MM.1S (cell line): ENCODE data around the gene WHRN.

Experiments
- CTCF ChIP-seq: fragments of 300-600 bp; sonication (generic); IDR thresholded peaks from 2 replicates; pipeline ENCODE4 v1.5.1; 2016; ENCODE audit warnings: antibody characterized with exemption, low read length, mixed read lengths
- EZH2 ChIP-seq: fragments of 300-600 bp; sonication (generic); optimal IDR thresholded peaks from 2 replicates; pipeline ENCODE3; 2017; ENCODE audit warnings: low read depth, mild to moderate bottlenecking, antibody characterized with exemption, low read length, mixed read lengths

GRCh38 chr9:114419796-114420195, 85.5 kb downstream of the WHRN start:
- TF ChIP-seq EZH2 (no peak), CTCF (no peak)
